GM19023 (cell line): ENCODE results near the gene RUVBL1.
A peak's percentile ranks its signal among the peaks of the same experiment; 100 is the strongest.

Source experiments
- ATAC-seq: cut with Tn5 transposase; IDR thresholded peaks from one replicate; pipeline ENCODE4 v1.9.1; 2021; ENCODE audit warnings: mild to moderate bottlenecking, moderate library complexity; ENCODE audit not compliant: unreplicated experiment

RUVBL1 gene

GRCh38 chr3:128083980-128084674 is 39.5 kb downstream of the RUVBL1 start:
- no peak for ATAC-seq

GRCh38 chr3:128083396-128083795 is 40.2 kb downstream of the RUVBL1 start:
- ATAC-seq = no peak

DNA sequence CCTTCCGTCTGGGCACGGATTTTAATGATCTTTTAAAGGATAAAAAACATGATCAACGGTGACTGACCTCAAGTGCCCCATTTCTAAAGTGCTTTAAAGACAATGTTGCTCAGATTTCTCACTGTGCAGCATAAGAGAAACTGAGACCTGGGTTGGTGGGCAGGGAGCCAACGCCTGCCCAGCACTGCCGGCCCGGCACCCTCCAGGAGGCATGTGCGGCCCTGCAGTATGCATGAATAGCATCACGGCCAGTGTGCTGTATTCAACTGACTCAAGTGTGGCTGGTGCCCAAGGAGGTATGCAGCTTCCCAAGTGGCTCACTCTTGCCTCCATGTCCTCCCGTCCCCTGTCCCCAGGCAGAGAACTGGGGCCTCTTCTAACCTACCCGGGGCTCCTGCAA is 41.1 kb downstream of the RUVBL1 start:
- no peak for ATAC-seq

DNA sequence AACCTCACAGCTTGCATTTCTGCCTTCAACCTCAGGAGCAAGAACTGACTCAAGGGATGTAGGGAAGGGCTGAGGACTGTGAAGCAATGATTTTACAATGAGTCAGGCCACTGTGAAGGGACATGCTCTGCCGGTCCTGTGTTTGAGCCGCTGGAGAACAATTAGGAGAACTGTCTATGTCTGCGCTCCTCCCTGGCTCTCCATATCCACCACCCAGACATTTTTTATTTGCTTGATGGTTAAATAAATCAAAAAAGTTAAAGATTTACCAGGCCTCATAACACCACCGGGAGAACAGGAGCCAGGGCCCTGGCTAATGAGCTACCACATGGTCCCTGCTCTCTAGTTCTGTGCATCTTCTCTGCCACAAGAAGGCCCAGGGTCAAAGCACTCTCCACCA is 41.8 kb downstream of the RUVBL1 start:
- ATAC-seq = no peak

- ATAC-seq = no peak
Observed at GRCh38 chr3:128081226-128081625, 42.4 kb downstream of the RUVBL1 start.

- no peak for ATAC-seq
Observed at GRCh38 chr3:128080323-128081080, 43.1 kb downstream of the RUVBL1 start.

- ATAC-seq = no peak
Observed at GRCh38 chr3:128079823-128080222, 43.8 kb downstream of the RUVBL1 start.

- no peak for ATAC-seq
Observed at GRCh38 chr3:128078875-128079274, 44.7 kb downstream of the RUVBL1 start.

DNA sequence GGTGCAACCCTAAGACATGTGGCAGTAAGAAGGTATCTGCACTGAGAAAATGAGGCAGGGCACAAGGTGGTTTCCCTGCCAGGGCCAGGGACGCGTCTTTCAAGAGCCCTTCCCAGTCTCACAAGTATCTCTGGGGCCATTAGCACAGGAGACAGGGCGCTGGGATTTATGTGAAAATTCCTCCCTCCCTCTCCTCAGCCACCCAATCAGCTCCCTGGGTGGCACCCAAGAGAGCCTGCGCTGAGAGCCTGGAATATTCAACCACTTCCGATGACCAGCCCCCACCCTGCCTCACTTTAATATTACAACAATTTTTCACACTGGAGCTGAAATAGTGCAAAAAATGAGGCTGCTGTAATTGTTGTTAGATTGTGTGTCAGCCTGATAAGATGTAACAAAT is 45.3 kb downstream of the RUVBL1 start:
- ATAC-seq = no peak

GRCh38 chr3:128077665-128078064 is 45.9 kb downstream of the RUVBL1 start:
- ATAC-seq = no peak

DNA sequence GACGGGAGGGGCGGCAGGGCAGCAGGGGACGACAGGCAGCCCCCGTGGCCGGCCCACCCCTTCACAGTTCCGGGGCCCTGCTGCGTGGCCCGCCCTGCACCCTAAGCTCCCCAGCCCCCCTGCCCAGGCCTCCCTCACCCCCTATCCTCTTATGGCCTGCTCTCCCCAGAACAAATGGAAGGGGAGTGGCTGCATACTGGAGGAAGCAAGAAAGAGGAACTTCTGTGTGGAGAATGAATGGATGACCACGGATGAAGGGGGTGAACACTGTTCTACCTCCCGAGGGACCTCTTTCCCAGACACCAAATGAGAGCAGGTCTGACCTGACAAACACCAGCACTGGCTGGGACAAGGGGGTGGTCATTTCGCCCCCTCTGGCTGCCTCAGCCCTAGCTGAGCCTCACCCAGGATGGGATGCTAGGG is 46.4 kb downstream of the RUVBL1 start:
- ATAC-seq = no peak

DNA sequence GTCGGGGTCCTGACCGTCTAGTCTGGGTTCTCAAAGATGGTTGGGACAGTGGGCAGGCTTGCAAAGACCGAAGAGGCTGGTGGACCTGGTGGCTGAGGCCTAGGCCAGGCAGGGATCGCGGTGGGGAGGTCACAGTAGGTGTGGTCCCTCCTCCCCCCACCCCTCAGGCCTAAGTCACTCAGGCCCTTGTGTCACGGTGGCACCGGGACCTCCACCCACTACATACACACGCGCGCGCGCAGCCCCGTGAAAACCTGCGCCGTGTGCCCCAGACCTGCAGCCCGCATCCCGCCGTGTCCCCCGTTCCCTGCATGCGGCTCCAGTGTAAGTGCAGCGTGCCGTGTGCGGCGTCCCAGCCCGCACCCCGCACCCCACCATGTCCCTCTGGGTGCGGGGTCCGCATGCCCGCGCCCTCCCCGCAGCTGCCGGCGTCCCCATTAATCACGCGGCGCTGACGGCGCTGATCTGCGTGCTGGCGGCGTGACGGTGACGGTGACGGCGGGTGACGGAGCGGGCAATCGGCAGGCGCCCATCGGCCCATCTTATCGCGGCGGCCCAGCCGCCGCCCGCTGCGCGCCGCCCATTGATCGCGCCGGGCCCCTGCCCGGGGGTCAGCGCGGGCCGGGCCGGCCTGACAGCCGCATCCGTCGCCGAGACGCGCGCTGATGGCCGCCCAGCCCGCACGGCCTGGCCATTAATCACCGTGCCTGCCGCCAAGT is 47.0 kb downstream of the RUVBL1 start:
- no peak for ATAC-seq

- peak; percentile 60 for ATAC-seq
Observed at GRCh38 chr3:128075522-128076482, 47.8 kb downstream of the RUVBL1 start.

- no peak for ATAC-seq
Observed at GRCh38 chr3:128074851-128075521, 48.6 kb downstream of the RUVBL1 start.

- no peak for ATAC-seq
Observed at GRCh38 chr3:128073807-128074206, 49.8 kb downstream of the RUVBL1 start.

- no peak for ATAC-seq
Observed at GRCh38 chr3:128073185-128073725, 50.4 kb downstream of the RUVBL1 start.

DNA sequence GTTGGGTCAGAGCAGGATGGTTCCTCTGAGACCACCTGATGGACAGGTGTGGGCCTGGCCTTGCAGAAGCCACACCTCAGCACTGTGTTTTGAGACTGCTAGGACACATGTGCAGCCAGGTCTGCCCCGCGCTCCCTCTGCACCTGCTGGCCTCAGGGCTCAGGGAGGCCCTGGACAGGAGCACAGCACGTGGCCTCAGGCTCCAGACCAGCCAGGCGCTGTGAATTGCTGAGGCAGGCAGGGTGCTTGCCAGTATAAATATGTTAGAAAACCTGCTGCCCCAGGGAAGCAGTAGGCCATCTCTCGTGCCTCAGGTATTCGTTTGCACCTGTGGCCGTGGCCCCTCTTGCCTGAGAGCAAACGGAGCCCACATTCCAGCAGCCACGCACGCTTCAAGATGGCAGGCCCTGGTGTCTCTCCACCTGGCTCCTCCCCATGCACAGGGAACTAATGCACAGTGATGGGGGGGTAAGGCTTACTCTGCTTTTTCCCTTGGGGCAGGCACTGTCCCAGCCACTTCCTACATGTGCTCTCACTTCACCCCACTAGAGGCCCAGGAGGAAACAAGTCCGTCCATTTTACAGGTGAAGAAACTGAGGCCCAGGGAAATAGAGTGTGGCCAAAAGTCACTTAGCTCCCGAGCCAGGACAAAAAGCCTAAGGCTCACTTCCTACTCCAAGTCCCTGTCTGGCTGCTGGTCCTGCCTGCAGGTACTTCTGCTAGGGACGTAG is 51.0 kb downstream of the RUVBL1 start:
- no peak for ATAC-seq

DNA sequence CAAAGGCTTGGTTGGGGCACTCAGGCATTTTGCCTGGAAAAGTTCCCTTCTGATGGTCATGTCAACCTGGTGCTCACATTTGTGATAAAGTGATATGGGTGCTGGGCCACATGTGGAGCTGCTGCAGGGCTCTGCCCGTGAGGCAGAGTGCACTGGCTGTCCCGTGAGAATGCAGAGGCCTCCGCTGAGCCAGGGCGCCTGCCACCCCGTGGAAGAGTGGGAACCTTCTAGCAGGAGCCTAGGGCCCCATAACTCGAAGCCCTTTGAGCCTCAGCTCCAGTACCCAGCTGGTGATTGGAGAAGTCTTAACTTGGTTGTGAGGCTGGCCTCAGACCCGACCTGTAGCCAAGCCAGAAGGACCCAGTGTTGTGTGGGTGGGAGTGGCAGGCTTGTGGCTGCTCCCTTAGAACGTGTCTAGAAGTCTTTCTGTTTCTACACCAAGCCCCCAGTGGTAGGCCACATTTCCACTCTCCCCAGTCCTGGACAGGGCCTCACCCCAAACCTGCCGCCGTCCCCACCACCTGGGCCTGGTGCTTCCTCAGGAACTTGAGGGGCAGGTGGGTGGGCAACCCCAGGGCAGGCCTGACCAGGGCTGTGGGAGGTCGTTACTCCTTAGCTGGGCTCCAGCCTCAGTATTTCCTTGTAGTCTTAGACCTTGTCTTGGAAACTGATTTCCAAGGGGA is 51.7 kb downstream of the RUVBL1 start:
- ATAC-seq = no peak
